IMR-90 (cell line): ENCODE data around the gene CMIP. TPM values are rescaled to one million over a fixed set of nuclear protein-coding genes. Genes with fewer than 3 reads are reported as not detected.

Experiments
- ATAC-seq: fragments of 200-7000 bp; cut with Tn5 transposase; 2 replicates; pipeline ENCODE4 v1.9.1; 2020; ENCODE audit warnings: low read depth, mild to moderate bottlenecking, moderate library complexity
- BruUV-seq: library from RNA; stranded (reverse); fragments of 400-500 nt; replicated peaks from 2 replicates; lab custom pipeline; 2021; lab: Mats Ljungman, UMichigan
- CTCF ChIA-PET: fragments of 300-600 bp; formaldehyde crosslinking; extraction: SDS; loops from one replicate; lab custom pipeline; 2021; ENCODE audit warnings: antibody characterized with exemption; lab: Yijun Ruan, JAX
- POLR2A ChIA-PET: fragments of 300-600 bp; sonication (Branson Sonifier 250); formaldehyde crosslinking; loops from one replicate; lab custom pipeline; 2022; ENCODE audit warnings: antibody characterized with exemption; ENCODE audit not compliant: unreplicated experiment; lab: Charles Lee
- DNase-seq: peaks from one replicate; pipeline ENCODE4 v3.0.0; 2013
- H2AFZ ChIP-seq: replicated peaks from 2 replicates; pipeline ENCODE3; 2013; ENCODE audit warnings: low read length, mild to moderate bottlenecking; ENCODE audit not compliant: poor library complexity
- H2AK5ac ChIP-seq: 2 replicates; pipeline ENCODE4 v1.6.1; 2013; ENCODE audit warnings: low read depth, low read length, inconsistent platforms
- H2AK9ac ChIP-seq: replicated peaks from 2 replicates; pipeline ENCODE3; 2013; ENCODE audit warnings: mild to moderate bottlenecking, low read depth, low read length, moderate library complexity; ENCODE audit not compliant: poor library complexity
- H2BK120ac ChIP-seq: 2 replicates; pipeline ENCODE4 v1.6.1; 2013; ENCODE audit warnings: low read depth, low read length, inconsistent platforms
- H2BK15ac ChIP-seq: 3 replicates; pipeline ENCODE4 v1.6.1; 2013; ENCODE audit warnings: low read depth, low read length, inconsistent platforms
- H2BK20ac ChIP-seq: 2 replicates; pipeline ENCODE4 v1.6.1; 2013; ENCODE audit warnings: low read depth, mild to moderate bottlenecking, inconsistent platforms, low read length, moderate library complexity
- H2BK5ac ChIP-seq: 2 replicates; pipeline ENCODE4 v1.6.1; 2013; ENCODE audit warnings: mild to moderate bottlenecking, low read depth, low read length, inconsistent platforms; ENCODE audit not compliant: poor library complexity, severe bottlenecking
- H3K14ac ChIP-seq: replicated peaks from 2 replicates; pipeline ENCODE4 v1.6.1; 2013; ENCODE audit warnings: low read depth, low read length, inconsistent platforms
- H3K18ac ChIP-seq: 2 replicates; pipeline ENCODE4 v1.6.1; 2013; ENCODE audit warnings: low read depth, low read length, control low read depth
- H3K23ac ChIP-seq: 2 replicates; pipeline ENCODE4 v1.6.1; 2013; ENCODE audit warnings: low read depth, low read length, inconsistent platforms
- H3K27ac ChIP-seq: 2 replicates; pipeline ENCODE4 v1.5.1; 2013; ENCODE audit warnings: mild to moderate bottlenecking, control low read depth, low read length; ENCODE audit not compliant: insufficient read depth
- H3K27me3 ChIP-seq: 2 replicates; pipeline ENCODE4 v1.6.1; 2013; ENCODE audit warnings: low read length; ENCODE audit not compliant: control insufficient read depth, insufficient read depth
- H3K36me3 ChIP-seq: 2 replicates; pipeline ENCODE4 v1.6.1; 2013; ENCODE audit warnings: low read length, mixed read lengths; ENCODE audit not compliant: control insufficient read depth, insufficient read depth
- H3K4ac ChIP-seq: 2 replicates; pipeline ENCODE4 v1.6.1; 2013; ENCODE audit warnings: low read depth, low read length, inconsistent platforms
- H3K4me1 ChIP-seq: 2 replicates; pipeline ENCODE4 v1.6.1; 2013; ENCODE audit warnings: low read length, mixed read lengths; ENCODE audit not compliant: control insufficient read depth, insufficient read depth
- H3K4me2 ChIP-seq: 2 replicates; pipeline ENCODE4 v1.6.1; 2013; ENCODE audit warnings: low read depth, mild to moderate bottlenecking, control low read depth, low read length, moderate library complexity
- H3K4me3 ChIP-seq: 2 replicates; pipeline ENCODE4 v1.5.1; 2013; ENCODE audit warnings: low read depth, mild to moderate bottlenecking, control low read depth, low read length, moderate library complexity; ENCODE audit not compliant: insufficient read depth
- H3K56ac ChIP-seq: 2 replicates; pipeline ENCODE4 v1.6.1; 2013; ENCODE audit warnings: low read length, inconsistent platforms; ENCODE audit not compliant: insufficient read depth; ENCODE audit errors: extremely low read depth
- H3K79me1 ChIP-seq, 2 experiments: 2 replicates each; pipeline ENCODE4 v1.6.1; 2013; ENCODE audit warnings: low read length in 2 of 2, inconsistent platforms in 1 of 2, low read depth in 1 of 2
- H3K9ac ChIP-seq: 2 replicates; pipeline ENCODE4 v1.6.1; 2013; ENCODE audit warnings: low read depth, low read length, control low read depth
- H3K9me1 ChIP-seq: 2 replicates; pipeline ENCODE4 v1.6.1; 2013; ENCODE audit warnings: low read length, inconsistent platforms; ENCODE audit not compliant: insufficient read depth
- H3K9me3 ChIP-seq: 2 replicates; pipeline ENCODE4 v1.6.1; 2013; ENCODE audit warnings: low read length; ENCODE audit not compliant: control insufficient read depth, insufficient read depth
- H4K20me1 ChIP-seq: 2 replicates; pipeline ENCODE4 v1.6.1; 2013; ENCODE audit warnings: low read length, inconsistent platforms; ENCODE audit not compliant: insufficient read depth
- H4K5ac ChIP-seq: 2 replicates; pipeline ENCODE4 v1.6.1; 2013; ENCODE audit warnings: mild to moderate bottlenecking, low read depth, low read length, control low read depth
- H4K8ac ChIP-seq, 2 experiments: 2 replicates each; pipeline ENCODE4 v1.6.1; 2013; ENCODE audit warnings: low read depth in 2 of 2, low read length in 2 of 2, control low read depth in 1 of 2, inconsistent platforms in 1 of 2
- H4K91ac ChIP-seq: 2 replicates; pipeline ENCODE4 v1.6.1; 2013; ENCODE audit warnings: low read depth, low read length, inconsistent platforms; ENCODE audit not compliant: insufficient read depth
- ELK1 ChIP-seq: fragments of 150-350 bp; IDR thresholded peaks from 2 replicates; pipeline ENCODE4 v1.6.1; 2016; ENCODE audit warnings: low read depth, mild to moderate bottlenecking, low read length, moderate library complexity, borderline replicate concordance
- FOS ChIP-seq: fragments of 150-350 bp; IDR thresholded peaks from 2 replicates; pipeline ENCODE4 v1.6.1; 2016; ENCODE audit warnings: low read depth, low read length
- MAZ ChIP-seq: IDR thresholded peaks from 2 replicates; pipeline ENCODE4 v1.6.1; 2012; ENCODE audit warnings: low read depth, mild to moderate bottlenecking, low read length, improper control_type of control experiment, moderate library complexity, borderline replicate concordance
- MXI1 ChIP-seq: IDR thresholded peaks from 2 replicates; pipeline ENCODE4 v1.6.1; 2012; ENCODE audit warnings: low read depth, mild to moderate bottlenecking, low read length, moderate library complexity, borderline replicate concordance
- POLR2A ChIP-seq: IDR thresholded peaks from 2 replicates; pipeline ENCODE4 v1.6.1; 2012; ENCODE audit warnings: mild to moderate bottlenecking, low read depth, low read length
- SMC3 ChIP-seq: fragments of 150-350 bp; IDR thresholded peaks from 2 replicates; pipeline ENCODE4 v1.6.1; 2016; ENCODE audit warnings: low read depth, mild to moderate bottlenecking, antibody characterized with exemption, low read length, moderate library complexity
- WGBS, 2 experiments: methylation state at CpG; one replicate each; pipeline versions ENCODE4 v1.1.5 to v1.1.7; 2013; ENCODE audit warnings: missing lambda C conversion rate in 2 of 2; ENCODE audit not compliant: insufficient read length in 1 of 2; ENCODE audit errors: extremely low coverage in 2 of 2; 5-methylcytosine and 5-hydroxymethylcytosine counted together
- dilution Hi-C: fragments of 300-500 bp; cut with HindIII; formaldehyde crosslinking; loops from one replicate; pipeline ENCODE4 v1.14.3; 2018; ENCODE audit warnings: low sequenced_read_pairs; ENCODE audit not compliant: unreplicated experiment
- in situ Hi-C: fragments of 300-500 bp; cut with MboI; formaldehyde crosslinking; loops from 3 replicates; pipeline ENCODE4 v1.14.3; 2019; ENCODE audit warnings: low sequenced_read_pairs, inconsistent platforms, mixed read lengths
- intact Hi-C: fragments of 100-400 bp; cut with micrococcal nuclease; formaldehyde crosslinking; loops from 2 replicates; pipeline ENCODE4 v1.10.0; 2022
- polyA plus RNA-seq, 3 experiments: library from polyadenylated mRNA; depleted of rRNA; stranded (reverse); fragments of >200 nt; gene quantifications; 2 replicates each; pipeline ENCODE4 v1.2.3, GENCODE V29; 2012; ENCODE audit warnings: low replicate concordance in 1 of 3
- total RNA-seq: library from RNA; depleted of rRNA; stranded (reverse); fragments of >200 nt; gene quantifications from 2 replicates; pipeline ENCODE4 v1.2.3, GENCODE V29; 2012

Gene CMIP
- total and polyA plus RNA-seq, 2 of the 4 experiments (the other 2 are of a cell fraction): 3.2 to 11.6 TPM

GRCh38 chr16:81564421-81564911 is 119.9 kb downstream of the CMIP start:
- H3K56ac ChIP-seq: no peak overlapping the region
- H3K9me3 ChIP-seq: no peaks in the 10 kb centered on the region
- no peak for TF ChIP-seq SMC3
- no peak for TF ChIP-seq ELK1
- no peak for TF ChIP-seq POLR2A
- TF ChIP-seq MXI1: no peak
- no peak for TF ChIP-seq MAZ
- TF ChIP-seq FOS: no peak
- in situ Hi-C loops: no loop called here
- no peak overlapping the region for H3K4me3 ChIP-seq
- no peaks in the 10 kb centered on the region for H3K27me3 ChIP-seq
- intact Hi-C loops: no loop called here
- CTCF ChIA-PET: no interaction called here
- no peak overlapping the region for H3K4me2 ChIP-seq
- H2BK20ac ChIP-seq: no peak overlapping the region
- no peak overlapping the region for H3K14ac ChIP-seq
- no peak for DNase-seq
- peaks cover 9% of the 10 kb centered on the region for H3K4me1 ChIP-seq
- peaks cover 16% of the 10 kb centered on the region for H3K9me1 ChIP-seq
- no peak for ATAC-seq
- H2AK9ac ChIP-seq: no peak overlapping the region
- no peak overlapping the region for H2BK15ac ChIP-seq
- H3K4ac ChIP-seq: no peak overlapping the region
- H4K8ac ChIP-seq: no peak overlapping the region
- peaks cover 76% of the 10 kb centered on the region for H4K20me1 ChIP-seq
- no peak overlapping the region for H2BK120ac ChIP-seq
- POLR2A ChIA-PET: no interaction called here
- H3K79me1 ChIP-seq: peaks cover 25 to 63% of the 10 kb centered on the region in 2 experiments
- no peak overlapping the region for H2BK5ac ChIP-seq
- H2AFZ ChIP-seq: no peak overlapping the region
- H2AK5ac ChIP-seq: no peak overlapping the region
- no peak overlapping the region for H4K91ac ChIP-seq
- BruUV-seq: no TSS peak
- 86% methylated on average over 9 of the region's 10 CpGs; no CpG with 5 or more reads in 1 of the 2 experiments for WGBS, 2 experiments
- no peaks in the 10 kb centered on the region for H3K36me3 ChIP-seq
- H3K23ac ChIP-seq: no peak overlapping the region
- H3K18ac ChIP-seq: no peak overlapping the region
- H4K5ac ChIP-seq: no peak overlapping the region
- H3K27ac ChIP-seq: no peak overlapping the region
- no peak overlapping the region for H3K9ac ChIP-seq
- dilution Hi-C loops: no loop called here
